HUES64 (cell line): Measurements from ENCODE around the gene DYRK1A.
A peak's percentile ranks its signal among the peaks of the same experiment; 100 is the strongest.

Experiments
- H3K27ac ChIP-seq: 2 replicates; pipeline ENCODE4 v1.7.0; 2013; ENCODE audit warnings: low read depth, low read length, inconsistent platforms
- H3K27me3 ChIP-seq: 2 replicates; pipeline ENCODE4 v1.6.1; 2013; ENCODE audit warnings: mild to moderate bottlenecking, low read length; ENCODE audit not compliant: insufficient read depth
- H3K36me3 ChIP-seq: 2 replicates; pipeline ENCODE4 v1.6.1; 2013; ENCODE audit warnings: mild to moderate bottlenecking, low read length; ENCODE audit not compliant: insufficient read depth
- H3K4me1 ChIP-seq: 2 replicates; pipeline ENCODE4 v1.6.1; 2013; ENCODE audit warnings: mild to moderate bottlenecking, low read length, moderate library complexity; ENCODE audit not compliant: insufficient read depth
- H3K4me3 ChIP-seq: 2 replicates; pipeline ENCODE4 v1.5.1; 2013; ENCODE audit warnings: mild to moderate bottlenecking, low read length, moderate library complexity
- H3K9ac ChIP-seq: 2 replicates; pipeline ENCODE4 v1.6.1; 2013; ENCODE audit warnings: mild to moderate bottlenecking, low read depth, low read length
- H3K9me3 ChIP-seq: 2 replicates; pipeline ENCODE4 v1.6.1; 2013; ENCODE audit warnings: low read depth, low read length; ENCODE audit not compliant: insufficient read depth
- WGBS: fragments of 150-250, 120-280 bp; methylation state at CpG from one replicate; pipeline ENCODE4 v1.1.7; 2013; ENCODE audit warnings: missing lambda C conversion rate; 5-methylcytosine and 5-hydroxymethylcytosine counted together

DYRK1A gene

DNA sequence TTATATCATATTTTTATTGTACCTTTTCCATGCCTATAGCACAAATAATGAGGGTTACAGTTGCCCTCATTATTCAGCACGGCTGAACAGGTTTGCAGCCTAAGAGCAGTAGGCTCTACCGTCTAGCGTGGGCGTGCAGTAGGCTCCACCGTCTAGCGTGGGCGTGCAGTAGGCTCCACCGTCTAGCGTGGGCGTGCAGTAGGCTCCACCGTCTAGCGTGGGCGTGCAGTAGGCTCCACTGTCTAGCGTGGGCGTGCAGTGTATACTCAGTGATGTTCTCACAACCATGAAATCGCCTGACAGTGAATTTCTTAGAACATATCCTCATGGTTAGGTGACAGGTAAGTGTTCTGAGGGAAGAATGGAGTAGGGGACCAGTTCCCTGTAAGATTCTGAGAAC lies 84.9 kb downstream of the DYRK1A start:
- H3K4me3 ChIP-seq: no peak overlapping the region
- H3K27ac ChIP-seq: no peak overlapping the region
- no peaks in the 10 kb centered on the region for H3K36me3 ChIP-seq
- WGBS: 95% methylated on average over 16 of the region's 16 CpGs
- H3K9ac ChIP-seq: no peak overlapping the region
- H3K4me1 ChIP-seq: peaks cover 58% of the 10 kb centered on the region
- H3K27me3 ChIP-seq: no peaks in the 10 kb centered on the region
- H3K9me3 ChIP-seq: no peaks in the 10 kb centered on the region

DNA sequence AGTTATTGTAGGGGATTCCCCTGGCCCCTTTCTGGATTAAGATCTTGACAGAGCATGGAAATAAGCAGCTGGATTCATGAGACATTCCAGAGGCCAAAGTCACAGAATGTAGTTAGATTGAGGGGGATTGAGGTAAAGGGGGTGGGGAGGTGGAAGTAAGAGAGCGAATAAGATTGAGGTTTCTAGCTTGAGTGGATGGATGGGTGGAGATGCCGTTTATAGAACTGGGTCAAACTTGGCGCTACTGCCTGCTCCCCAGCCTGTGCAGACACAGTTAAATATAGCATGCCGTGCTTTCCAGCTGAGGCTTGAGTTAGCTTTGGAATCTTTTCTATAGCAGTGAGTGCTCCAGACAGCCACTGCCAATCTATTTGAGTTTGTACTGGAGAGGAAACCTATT lies 85.7 kb downstream of the DYRK1A start:
- no peaks in the 10 kb centered on the region for H3K9me3 ChIP-seq
- H3K27me3 ChIP-seq: no peaks in the 10 kb centered on the region
- H3K4me3 ChIP-seq: no peak overlapping the region
- peaks cover 52% of the 10 kb centered on the region for H3K4me1 ChIP-seq
- H3K27ac ChIP-seq: no peak overlapping the region
- H3K36me3 ChIP-seq: no peaks in the 10 kb centered on the region
- H3K9ac ChIP-seq: no peak overlapping the region
- WGBS: 85% methylated on average over 4 of the region's 4 CpGs

DNA sequence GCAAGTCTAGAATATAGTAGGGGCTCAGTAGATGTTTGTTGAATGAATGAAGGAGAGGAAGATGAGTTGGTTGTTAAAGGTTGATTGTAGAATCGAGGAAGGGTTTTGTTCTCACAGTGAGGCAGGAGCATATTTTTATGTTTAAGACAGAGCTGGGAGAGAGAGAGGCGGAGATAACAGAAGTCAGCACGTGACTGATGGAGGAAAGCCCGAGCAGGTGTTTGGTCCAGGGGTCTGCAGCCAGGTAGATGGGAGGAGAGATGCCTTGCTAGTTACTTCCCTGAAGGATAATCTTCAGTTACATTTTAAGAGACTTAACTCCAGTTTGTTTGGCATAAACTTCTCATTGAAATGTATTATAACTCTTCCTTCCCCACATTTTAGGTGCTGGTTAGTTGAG lies 86.8 kb downstream of the DYRK1A start:
- 91% methylated on average over 4 of the region's 4 CpGs for WGBS
- Histone ChIP-seq H3K4me1 (peaks cover 56% of the 10 kb centered on the region), H3K36me3 (no peaks in the 10 kb centered on the region), H3K27me3 (no peaks in the 10 kb centered on the region), H3K27ac (no peak overlapping the region), H3K9me3 (no peaks in the 10 kb centered on the region), H3K9ac (no peak overlapping the region), H3K4me3 (no peak overlapping the region)

DNA sequence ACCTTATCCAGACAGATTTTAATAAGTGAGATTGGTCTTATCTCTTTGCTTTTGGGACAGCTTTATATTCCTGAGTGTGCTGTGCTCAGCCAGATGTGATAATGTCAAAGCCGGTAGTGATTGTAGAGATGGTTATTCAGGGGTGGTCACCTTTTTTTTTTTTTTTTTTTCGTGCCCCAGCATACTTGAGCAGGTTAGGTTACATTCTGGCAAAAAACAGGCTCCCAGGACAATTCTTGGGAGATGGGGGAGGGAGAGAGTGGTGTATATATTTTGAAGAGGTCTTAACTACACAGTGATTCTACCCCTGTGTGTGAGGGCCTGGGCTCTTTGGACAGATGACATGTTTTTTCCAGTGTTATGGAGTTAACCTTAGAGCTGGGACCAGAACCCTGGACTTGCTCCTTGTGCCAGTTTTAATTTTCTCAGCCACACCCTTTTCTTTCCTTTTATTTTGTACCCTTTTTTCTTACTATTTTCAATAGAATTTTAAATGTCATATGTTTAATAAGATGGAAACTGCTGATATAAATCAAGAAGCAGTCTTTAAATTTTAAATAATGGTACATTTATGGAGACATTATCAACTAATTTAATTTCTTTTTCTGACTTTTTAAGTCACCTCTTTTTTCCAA lies 88.4 kb downstream of the DYRK1A start:
- H3K4me1 ChIP-seq: peaks cover 55% of the 10 kb centered on the region
- no peak overlapping the region; the same call in 1 of the 2 replicates for H3K27ac ChIP-seq
- no peak overlapping the region for H3K9ac ChIP-seq

DNA sequence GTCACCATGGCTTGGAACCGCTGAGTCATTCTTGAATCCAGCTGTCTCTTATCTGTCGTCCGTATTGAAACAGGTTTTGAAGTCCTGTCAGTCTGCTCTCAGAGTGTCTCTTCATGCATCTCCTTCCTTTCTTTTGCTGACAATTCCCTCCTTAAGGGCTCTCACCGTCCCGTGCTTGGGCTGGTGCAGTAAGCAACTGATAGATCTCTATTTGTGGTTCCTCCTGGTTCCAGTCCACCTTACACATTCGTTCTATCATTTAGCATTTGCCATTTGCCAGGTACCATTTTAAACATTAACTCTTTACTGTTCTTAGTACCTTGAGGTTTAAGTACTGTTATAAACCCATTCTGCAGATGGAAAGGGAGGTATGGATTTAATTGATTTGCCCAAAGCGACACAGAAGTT lies 88.9 kb downstream of the DYRK1A start:
- WGBS: 80% methylated on average over 7 of the region's 7 CpGs
- H3K27ac ChIP-seq: no peak overlapping the region

More for the DNA sequence above, 88.4 kb downstream of the DYRK1A start:
- Histone ChIP-seq H3K27me3 (no peaks in the 10 kb centered on the region), H3K36me3 (no peaks in the 10 kb centered on the region), H3K4me3 (no peak overlapping the region), H3K9me3 (no peaks in the 10 kb centered on the region)
- 59% methylated on average over 2 of the region's 2 CpGs for WGBS

GRCh38 chr21:37458669-37459276 lies 92.2 kb downstream of the DYRK1A start:
- H3K27me3 ChIP-seq: no peaks in the 10 kb centered on the region
- H3K36me3 ChIP-seq: no peaks in the 10 kb centered on the region
- no peaks in the 10 kb centered on the region for H3K9me3 ChIP-seq
- no peak overlapping the region; the same call in 1 of the 2 replicates for H3K27ac ChIP-seq
- no peak overlapping the region for H3K9ac ChIP-seq
- peaks cover 59% of the 10 kb centered on the region for H3K4me1 ChIP-seq
- no peak overlapping the region for H3K4me3 ChIP-seq
- 71% methylated on average over 7 of the region's 7 CpGs for WGBS

More for the DNA sequence above, 88.9 kb downstream of the DYRK1A start:
- Histone ChIP-seq H3K4me1 (peaks cover 55% of the 10 kb centered on the region), H3K36me3 (no peaks in the 10 kb centered on the region), H3K9me3 (no peaks in the 10 kb centered on the region), H3K4me3 (no peak overlapping the region), H3K9ac (no peak overlapping the region), H3K27me3 (no peaks in the 10 kb centered on the region)

DNA sequence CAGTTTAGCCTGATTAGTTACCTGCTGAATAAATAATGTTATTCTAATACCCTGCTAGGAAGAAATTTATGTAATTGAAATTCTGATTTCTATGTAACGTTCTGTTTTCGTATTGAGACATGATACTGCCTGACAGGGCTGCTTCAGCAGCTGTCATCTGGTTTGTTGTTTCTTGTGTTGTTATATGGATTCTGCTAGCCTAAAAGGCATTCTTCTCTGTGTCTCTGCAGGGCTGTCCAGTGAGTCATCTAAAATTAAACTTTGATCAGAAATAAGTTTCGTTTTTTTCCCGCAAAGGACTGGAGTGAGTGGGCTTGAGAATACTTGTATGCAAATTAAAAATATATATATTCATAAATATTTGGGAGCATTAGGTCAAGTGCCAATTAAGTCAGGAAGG lies 93.0 kb downstream of the DYRK1A start:
- Histone ChIP-seq H3K4me3 (no peak overlapping the region), H3K27me3 (no peaks in the 10 kb centered on the region), H3K4me1 (peaks cover 59% of the 10 kb centered on the region), H3K36me3 (no peaks in the 10 kb centered on the region), H3K27ac (no peak overlapping the region), H3K9ac (no peak overlapping the region), H3K9me3 (no peaks in the 10 kb centered on the region)
- 83% methylated on average over 2 of the region's 4 CpGs for WGBS

GRCh38 chr21:37460196-37460595 lies 93.6 kb downstream of the DYRK1A start:
- 68% methylated on average over 7 of the region's 7 CpGs for WGBS
- H3K27me3 ChIP-seq: no peaks in the 10 kb centered on the region
- no peak overlapping the region for H3K4me3 ChIP-seq
- H3K4me1 ChIP-seq: peaks cover 56% of the 10 kb centered on the region
- no peak overlapping the region for H3K27ac ChIP-seq
- no peak overlapping the region for H3K9ac ChIP-seq
- H3K9me3 ChIP-seq: no peaks in the 10 kb centered on the region
- no peaks in the 10 kb centered on the region for H3K36me3 ChIP-seq

GRCh38 chr21:37461479-37461878 lies 94.9 kb downstream of the DYRK1A start:
- Histone ChIP-seq H3K9me3 (no peaks in the 10 kb centered on the region), H3K36me3 (no peaks in the 10 kb centered on the region), H3K4me1 (peaks cover 53% of the 10 kb centered on the region), H3K27me3 (no peaks in the 10 kb centered on the region), H3K9ac (no peak overlapping the region), H3K27ac (no peak overlapping the region), H3K4me3 (no peak overlapping the region)
- WGBS: 69% methylated on average over 4 of the region's 4 CpGs

GRCh38 chr21:37462087-37462861 lies 95.7 kb downstream of the DYRK1A start:
- Histone ChIP-seq H3K4me1 (peaks cover 53% of the 10 kb centered on the region), H3K27ac (peak overlapping the region; percentile 25; the same call in 1 of the 2 replicates), H3K9ac (no peak overlapping the region), H3K9me3 (no peaks in the 10 kb centered on the region), H3K4me3 (no peak overlapping the region), H3K36me3 (no peaks in the 10 kb centered on the region), H3K27me3 (no peaks in the 10 kb centered on the region)
- WGBS: 40% methylated on average over 4 of the region's 5 CpGs

DNA sequence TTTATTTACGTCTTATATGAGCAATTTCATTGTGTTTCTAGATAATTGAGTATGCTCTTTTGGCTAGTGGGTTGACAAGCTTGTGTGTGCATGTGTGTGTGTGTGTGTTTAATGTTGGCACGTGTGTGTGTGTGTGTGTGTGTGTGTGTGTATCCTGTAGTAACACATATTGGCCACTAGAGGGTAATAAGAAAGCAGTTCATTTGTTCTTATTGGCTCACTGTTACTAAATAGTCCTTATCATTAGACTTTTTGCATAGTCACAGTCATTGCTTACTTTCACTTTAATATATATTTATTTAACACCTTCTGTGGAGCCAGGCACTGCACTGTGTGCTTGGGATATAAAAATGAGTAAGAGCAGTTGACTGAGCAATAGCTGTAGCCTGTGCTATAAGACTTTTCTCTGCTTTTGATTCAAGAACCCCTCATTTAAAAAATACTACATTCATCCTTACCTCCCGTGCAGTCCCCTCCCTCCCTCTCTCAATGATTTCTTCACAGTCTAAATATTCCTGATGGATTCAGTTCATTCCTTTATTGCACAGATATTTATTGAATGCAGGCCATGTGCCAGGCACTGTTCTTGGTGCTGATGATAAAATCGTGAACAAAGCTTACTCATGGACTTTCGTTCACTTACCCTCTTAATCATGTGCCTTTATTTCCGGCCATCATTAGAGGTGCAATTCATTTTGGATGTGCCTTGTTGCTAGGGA lies 96.7 kb downstream of the DYRK1A start:
- no peak overlapping the region for H3K27ac ChIP-seq
- H3K36me3 ChIP-seq: no peaks in the 10 kb centered on the region
- 87% methylated on average over 5 of the region's 6 CpGs for WGBS
- no peak overlapping the region for H3K4me3 ChIP-seq
- H3K4me1 ChIP-seq: peaks cover 45% of the 10 kb centered on the region
- no peaks in the 10 kb centered on the region for H3K9me3 ChIP-seq
- no peaks in the 10 kb centered on the region for H3K27me3 ChIP-seq
- H3K9ac ChIP-seq: no peak overlapping the region
